Prostate gland (tissue), 2 donors: ENCODE data around the gene TAF4B. TPM values are rescaled to one million over a fixed set of nuclear protein-coding genes. Genes with fewer than 3 reads are reported as not detected.
"Not testable (repeated sequence)": the region's sequence is repeated elsewhere in the genome, so short reads cannot be mapped to it uniquely, and the experiment has no call there.

Source experiments
- DNase-seq: peaks from one replicate; pipeline ENCODE4 v3.0.0-alpha.2; 2019; ENCODE audit warnings: low spot score
- H3K27ac ChIP-seq, 2 donors: fragments of 200-600 bp; sonication (generic); 2 replicates each; pipeline ENCODE4 v1.5.1; 2017 to 2019
- H3K27me3 ChIP-seq: fragments of 200-600 bp; sonication (generic); replicated peaks from 2 replicates; pipeline ENCODE4 v1.5.1; 2019; ENCODE audit not compliant: insufficient read depth
- H3K36me3 ChIP-seq, 2 donors: fragments of 200-600 bp; sonication (generic); 1 replicate in 1 of 2; 2 replicates in 1 of 2; pipeline versions ENCODE4 v1.5.1 to v1.8.1; 2017 to 2019
- H3K4me1 ChIP-seq: fragments of 200-600 bp; sonication (generic); replicated peaks from 2 replicates; pipeline ENCODE4 v1.5.1; 2019
- H3K4me3 ChIP-seq, 2 donors: fragments of 200-600 bp; sonication (generic); 2 replicates each; pipeline ENCODE4 v1.5.1; 2017 to 2019
- H3K9me3 ChIP-seq: fragments of 200-600 bp; sonication (generic); 2 replicates; pipeline ENCODE4 v1.5.1; 2017
- CTCF ChIP-seq, 4 experiments: fragments of 200-600 bp in 2 of 4; fragments of 450-650 bp in 2 of 4; sonication (generic) in 2 of 4; IDR thresholded peaks; 1 replicate in 3 of 4; 2 replicates in 1 of 4; pipeline ENCODE4 v1.5.1; 2016 to 2019; ENCODE audit warnings: antibody characterized with exemption in 4 of 4, mild to moderate bottlenecking in 2 of 4, moderate library complexity in 2 of 4
- POLR2A ChIP-seq: fragments of 450-650 bp; IDR thresholded peaks from one replicate; pipeline ENCODE4 v1.6.1; 2016; ENCODE audit warnings: antibody characterized with exemption, mild to moderate bottlenecking
- POLR2AphosphoS5 ChIP-seq: sonication (generic); formaldehyde crosslinking; IDR thresholded peaks from one replicate; pipeline ENCODE4 v1.6.1; 2017; ENCODE audit warnings: antibody characterized with exemption
- WGBS: methylation state at CpG from one replicate; pipeline ENCODE4 v1.1.5; 2018; 5-methylcytosine and 5-hydroxymethylcytosine counted together
- intact Hi-C: fragments of 100-400 bp; cut with DNase I; formaldehyde crosslinking; loops from one replicate; pipeline ENCODE4 v1.14.2; 2022
- total RNA-seq, 2 donors: library from RNA; depleted of rRNA; stranded (reverse); fragments of >200 nt; gene quantifications; one replicate each; pipeline ENCODE4 v1.1.0, GENCODE V29; 2016

Gene TAF4B
- total RNA-seq, 2 donors from 2014 or later: 5.3 to 37.3 TPM

DNA sequence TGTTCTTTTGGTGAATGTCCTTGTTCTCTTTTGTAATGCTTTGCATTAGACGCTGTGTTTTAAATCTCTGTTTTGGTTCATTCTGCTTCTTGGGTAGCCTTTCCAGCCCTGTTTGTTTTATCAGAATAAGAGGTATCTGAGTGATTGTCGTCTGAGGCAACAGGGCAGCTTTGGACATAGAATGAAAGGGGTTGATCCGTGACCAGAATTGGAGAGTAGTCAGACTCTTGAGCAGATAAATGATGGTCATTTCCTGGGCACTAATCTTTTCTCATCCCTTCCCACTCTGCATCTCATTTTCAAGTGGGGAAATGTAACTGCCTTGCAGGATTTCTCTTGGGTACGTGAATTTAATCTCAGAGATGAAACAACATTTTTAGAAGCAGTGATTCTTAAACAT is 61.4 kb downstream of the TAF4B start:
- intact Hi-C loops: no loop called here
- Histone ChIP-seq H3K4me1 (no peaks in the 10 kb centered on the region), H3K4me3 (no peak overlapping the region), H3K36me3 (no peaks in the 10 kb centered on the region), H3K9me3 (no peaks in the 10 kb centered on the region), H3K27ac (no peak overlapping the region), H3K27me3 (no peaks in the 10 kb centered on the region)
- TF ChIP-seq POLR2AphosphoS5 (no peak), CTCF (IDR thresholded peaks at IDR 0.05) (no peak), POLR2A (no peak)
- 94% methylated on average over 4 of the region's 4 CpGs for WGBS
- no peak for DNase-seq

- Histone ChIP-seq H3K27ac (no peak overlapping the region), H3K4me1 (no peaks in the 10 kb centered on the region), H3K36me3 (no peaks in the 10 kb centered on the region), H3K4me3 (no peak overlapping the region), H3K27me3 (no peaks in the 10 kb centered on the region), H3K9me3 (no peaks in the 10 kb centered on the region)
- intact Hi-C loops: no loop called here
- TF ChIP-seq POLR2A (no peak), POLR2AphosphoS5 (no peak), CTCF (IDR thresholded peaks at IDR 0.05) (no peak)
- DNase-seq: no peak
- WGBS: 89% methylated on average over 3 of the region's 3 CpGs
Measured at GRCh38 chr18:26290385-26290784, 64.1 kb downstream of the TAF4B start.

GRCh38 chr18:26293982-26294381 is 67.7 kb downstream of the TAF4B start:
- Histone ChIP-seq H3K27ac (no peak overlapping the region), H3K4me3 (no peak overlapping the region), H3K27me3 (no peaks in the 10 kb centered on the region), H3K36me3 (no peaks in the 10 kb centered on the region), H3K4me1 (no peaks in the 10 kb centered on the region), H3K9me3 (no peaks in the 10 kb centered on the region)
- WGBS: 100% methylated on average over 1 of the region's 1 CpG
- intact Hi-C loops: no loop called here
- no peak for DNase-seq
- TF ChIP-seq CTCF (IDR thresholded peaks at IDR 0.05) (no peak), POLR2A (no peak), POLR2AphosphoS5 (no peak)

GRCh38 chr18:26298107-26298506 is 71.9 kb downstream of the TAF4B start:
- 94% methylated on average over 8 of the region's 8 CpGs for WGBS
- H3K4me3 ChIP-seq: no peak overlapping the region
- no peaks in the 10 kb centered on the region for H3K9me3 ChIP-seq
- H3K36me3 ChIP-seq: no peaks in the 10 kb centered on the region
- TF ChIP-seq POLR2A (no peak), CTCF (IDR thresholded peaks at IDR 0.05) (no peak), POLR2AphosphoS5 (no peak)
- no peak for DNase-seq
- intact Hi-C loops: no loop called here
- H3K27me3 ChIP-seq: no peaks in the 10 kb centered on the region
- no peak overlapping the region for H3K27ac ChIP-seq
- no peaks in the 10 kb centered on the region for H3K4me1 ChIP-seq

GRCh38 chr18:26301681-26302080 is 75.4 kb downstream of the TAF4B start:
- H3K9me3 ChIP-seq: no peaks in the 10 kb centered on the region
- H3K36me3 ChIP-seq: no peaks in the 10 kb centered on the region
- no peak overlapping the region for H3K27ac ChIP-seq
- DNase-seq: no peak
- intact Hi-C loops: no loop called here
- WGBS: 42% methylated on average over 3 of the region's 3 CpGs
- H3K27me3 ChIP-seq: no peaks in the 10 kb centered on the region
- no peak for TF ChIP-seq CTCF (IDR thresholded peaks at IDR 0.05)
- TF ChIP-seq POLR2AphosphoS5: no peak
- TF ChIP-seq POLR2A: no peak
- H3K4me1 ChIP-seq: no peaks in the 10 kb centered on the region
- no peak overlapping the region for H3K4me3 ChIP-seq

GRCh38 chr18:26303222-26303621 is 77.0 kb downstream of the TAF4B start:
- H3K9me3 ChIP-seq, H3K4me3 ChIP-seq, H3K36me3 ChIP-seq, H3K4me1 ChIP-seq, H3K27me3 ChIP-seq, intact Hi-C loops, DNase-seq, H3K27ac ChIP-seq: not testable (repeated sequence)
- WGBS: 100% methylated on average over 2 of the region's 2 CpGs
